Stimulated activated CD4-positive, alpha-beta T cell treated with anti-CD3 and anti-CD28 coated beads, Interleukin-1b, Interleukin-23, amount 100 ng/mL, for 48 hours (primary cell): ENCODE results near the gene MYPN.
"Not testable (repeated sequence)": the region's sequence is repeated elsewhere in the genome, so short reads cannot be mapped to it uniquely, and the experiment has no call there.

ENCODE experiments used
- DNase-seq: peaks from one replicate; pipeline ENCODE4 v3.0.0-alpha.2; 2020

Gene MYPN

GRCh38 chr10:68135922-68136792 is 26.9 kb downstream of the MYPN start:
- DNase-seq, result no peak

DNA sequence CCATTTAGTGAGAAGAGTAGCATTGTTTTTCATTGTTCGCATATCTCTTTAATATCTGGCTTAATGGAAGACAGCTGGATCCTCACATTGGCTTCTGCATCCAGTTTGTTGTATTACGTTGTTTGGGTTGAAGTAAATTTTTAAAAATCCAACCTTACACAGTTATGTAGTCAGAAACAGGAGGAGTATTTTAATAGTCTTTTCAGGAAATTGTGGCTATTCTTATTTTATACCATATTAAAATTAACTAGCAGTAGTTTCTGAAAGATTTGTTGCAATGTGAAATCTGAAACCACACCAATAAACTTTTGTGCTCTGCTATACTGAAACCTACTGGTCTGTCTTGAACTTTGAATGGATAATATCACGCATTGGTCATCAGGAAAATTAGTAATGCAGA is 27.9 kb downstream of the MYPN start:
- no peak for DNase-seq

DNA sequence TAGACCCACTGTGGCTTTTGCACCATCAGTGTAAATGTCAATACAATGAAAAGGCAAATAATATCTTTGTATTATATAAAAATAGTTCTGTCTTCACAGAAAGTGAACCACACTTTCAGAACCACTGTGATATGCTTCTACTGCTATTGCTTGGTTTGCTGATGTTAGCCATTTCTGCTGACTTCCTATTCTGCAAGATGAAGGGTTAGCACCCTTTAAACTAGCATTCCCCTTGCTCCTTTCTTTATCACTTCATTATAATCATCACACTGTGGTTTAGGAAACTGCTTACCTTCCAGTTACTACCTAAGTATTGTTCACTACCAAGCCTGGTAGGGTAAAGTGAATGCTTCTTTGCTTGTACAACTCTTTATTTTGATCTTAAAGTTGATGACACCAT is 29.2 kb downstream of the MYPN start:
- DNase-seq, result no peak

GRCh38 chr10:68139448-68140272 is 30.4 kb downstream of the MYPN start:
- DNase-seq, result no peak

- no peak for DNase-seq
These were observed 33.5 kb downstream of the MYPN start for GRCh38 chr10:68142761-68143160.

DNA sequence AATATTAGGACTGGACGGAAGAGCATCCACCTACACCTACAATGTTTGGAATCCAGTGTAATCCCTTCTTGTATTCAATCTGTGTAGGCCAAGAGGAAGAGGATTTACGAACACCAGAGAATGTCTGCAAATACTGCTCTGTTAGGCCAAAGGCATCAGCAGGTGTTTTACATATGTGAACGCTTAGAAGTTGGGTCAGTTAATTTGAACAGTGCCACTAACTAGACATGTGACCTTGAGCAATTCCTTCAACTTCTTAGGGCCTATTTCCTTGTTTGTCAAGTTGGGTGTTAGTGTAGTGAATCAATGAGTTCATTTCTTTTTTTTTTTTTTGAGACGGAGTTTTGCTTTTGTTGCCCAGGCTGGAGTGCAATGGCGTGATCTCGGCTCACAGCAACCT is 35.4 kb downstream of the MYPN start:
- no peak for DNase-seq

- no peak for DNase-seq
These were observed 36.4 kb downstream of the MYPN start for GRCh38 chr10:68145705-68146104.

DNA sequence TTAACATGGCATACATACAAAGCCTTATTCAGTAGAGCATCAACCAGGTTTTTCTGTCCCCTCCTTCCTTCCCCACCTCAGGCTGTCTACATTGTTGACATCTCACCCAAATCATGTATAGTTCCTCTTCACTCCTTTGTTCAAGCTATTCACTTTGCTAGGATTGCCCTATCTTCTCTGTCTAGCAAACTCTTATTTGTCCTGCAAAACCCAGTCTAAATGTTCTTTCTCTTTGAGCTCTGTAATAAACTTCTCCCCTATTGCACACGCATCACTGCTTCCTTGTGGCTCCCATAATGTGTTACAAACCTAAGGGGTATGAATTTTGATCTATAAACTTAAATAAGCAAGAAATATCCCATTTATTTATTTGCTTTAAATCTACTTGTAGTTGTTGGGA is 36.8 kb downstream of the MYPN start:
- no peak for DNase-seq

DNA sequence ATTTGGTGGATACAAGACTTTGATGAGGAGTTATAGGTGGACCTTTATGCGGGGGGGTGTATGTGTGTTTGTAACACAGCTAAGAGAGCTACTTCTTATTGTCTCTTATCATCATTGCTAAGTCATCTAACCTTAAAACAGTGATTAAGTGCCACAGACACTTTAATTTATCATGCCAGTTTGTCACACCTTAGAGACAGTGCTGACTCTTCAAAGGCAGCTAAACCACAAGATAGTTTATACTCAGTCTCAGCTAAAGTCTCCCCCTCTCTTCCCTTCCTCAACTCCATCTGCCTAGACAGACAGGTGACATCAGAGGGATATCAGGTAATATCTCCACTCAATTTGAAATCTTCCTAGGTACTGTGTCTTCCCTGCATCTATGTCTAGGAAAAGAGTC is 42.2 kb downstream of the MYPN start:
- no peak for DNase-seq

DNA sequence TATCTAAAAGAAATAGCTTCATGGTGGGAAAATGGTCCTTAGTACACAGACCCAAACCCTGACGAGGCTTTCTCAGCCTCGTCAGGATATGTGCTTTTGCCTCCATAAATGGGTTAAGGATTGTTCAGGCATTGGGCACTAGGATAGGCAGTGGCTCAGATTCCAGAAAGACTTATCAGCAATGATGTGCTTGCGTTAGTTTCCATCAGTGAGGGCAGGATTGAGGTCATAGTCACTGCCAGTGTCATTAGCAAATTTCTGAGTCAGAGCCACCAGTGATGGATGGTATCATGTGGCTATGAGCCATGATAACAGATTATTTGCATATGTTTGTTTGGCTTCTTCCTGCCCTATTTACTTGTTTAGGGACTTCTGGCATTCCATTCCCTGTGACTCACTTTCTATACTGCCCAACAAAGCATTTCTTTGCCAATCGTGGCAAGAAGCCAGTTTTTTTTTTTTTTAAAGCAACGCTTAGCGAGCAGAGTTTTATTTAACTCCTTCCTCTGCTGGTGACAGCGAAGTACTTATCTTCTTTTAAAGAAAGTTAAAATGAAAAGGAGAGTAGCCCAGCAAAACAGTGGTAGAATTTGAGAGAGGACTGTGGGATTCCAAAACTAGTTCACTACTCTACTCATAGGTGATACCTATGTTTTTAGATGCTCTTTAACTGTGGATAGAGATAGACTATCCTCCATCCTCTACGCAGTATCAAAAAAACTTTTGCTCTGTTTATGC is 44.4 kb downstream of the MYPN start:
- DNase-seq, result peak; percentile 11

DNA sequence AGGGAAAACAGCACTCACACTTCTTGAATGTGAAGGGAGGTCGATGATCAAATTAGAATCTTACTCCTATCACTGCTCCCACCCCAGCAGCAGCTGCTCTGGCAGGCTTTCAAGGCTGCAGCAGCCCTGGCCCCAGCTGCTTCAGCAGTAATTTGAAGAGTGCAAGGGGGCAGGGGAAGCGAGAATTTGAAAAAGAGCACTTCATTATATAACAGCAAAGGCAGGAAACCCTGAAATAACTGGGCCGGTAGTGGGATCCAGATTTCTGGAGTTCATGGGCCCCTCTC is 44.9 kb downstream of the MYPN start:
- no peak for DNase-seq

DNA sequence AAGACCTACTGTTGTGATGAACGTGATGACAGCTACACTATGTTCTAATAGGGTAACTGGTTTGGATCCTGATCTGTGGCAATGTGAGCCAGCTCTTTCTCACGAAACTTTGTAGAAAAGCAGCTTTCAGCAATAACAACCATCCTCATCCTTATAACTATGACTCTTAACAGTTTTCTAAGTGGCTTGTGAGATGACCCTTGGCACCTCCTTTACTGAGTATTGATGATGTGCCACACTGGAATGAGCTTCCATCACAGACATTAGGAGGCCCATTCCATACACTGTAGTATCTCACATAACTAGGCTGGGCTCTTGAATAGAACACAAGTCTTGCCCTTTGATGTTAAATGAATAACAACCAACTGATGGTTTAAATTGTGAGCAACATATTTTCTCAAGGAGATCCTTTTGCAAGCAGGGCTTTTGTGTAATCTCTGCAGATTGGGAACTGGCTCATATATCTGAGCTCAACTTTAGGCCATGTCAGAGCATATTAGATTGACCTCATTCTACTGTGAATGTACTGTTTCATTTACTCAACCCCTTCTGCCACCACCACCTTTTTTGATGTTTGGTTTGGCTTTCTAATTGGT is 46.4 kb downstream of the MYPN start:
- DNase-seq, result no peak

DNA sequence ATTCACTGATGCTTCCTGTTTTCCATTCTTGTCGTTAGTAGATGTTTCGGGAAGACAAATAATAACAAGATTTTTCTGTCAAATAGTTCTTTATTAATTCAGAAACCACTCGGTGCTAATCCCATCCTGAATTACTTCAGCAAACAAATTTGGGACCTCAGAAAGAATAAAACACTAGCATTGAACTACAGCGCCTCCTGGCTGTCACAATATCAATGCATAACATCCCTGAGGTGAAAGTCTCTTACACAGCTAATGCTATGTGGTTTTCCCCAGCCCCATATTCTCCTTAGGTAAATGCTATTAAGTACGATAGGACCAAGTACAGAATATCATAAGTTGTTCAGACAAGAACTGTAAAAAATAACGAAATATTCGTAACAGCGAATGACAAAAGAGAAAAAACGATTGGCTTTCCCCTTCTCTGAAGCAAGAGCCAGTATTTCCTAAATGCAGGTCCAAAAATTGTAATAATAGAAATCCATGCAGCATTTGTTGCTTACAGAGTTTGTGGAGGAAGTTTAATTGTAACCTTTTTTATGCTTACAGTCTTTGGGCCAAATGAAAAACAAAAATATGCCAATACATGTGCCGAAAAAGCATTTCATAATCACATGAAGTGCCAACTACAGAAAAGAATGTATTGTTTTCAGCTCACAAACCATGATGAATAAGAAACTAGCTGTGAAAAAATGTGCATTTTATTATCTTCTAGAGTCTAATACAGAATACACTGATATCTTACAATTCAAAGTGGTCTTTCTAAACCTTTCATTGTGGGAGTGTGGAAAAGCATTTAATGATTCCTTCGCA is 47.3 kb downstream of the MYPN start:
- peak; percentile 36 for DNase-seq

- not testable (repeated sequence) for DNase-seq
These were observed 48.2 kb downstream of the MYPN start for GRCh38 chr10:68157522-68157921.

DNA sequence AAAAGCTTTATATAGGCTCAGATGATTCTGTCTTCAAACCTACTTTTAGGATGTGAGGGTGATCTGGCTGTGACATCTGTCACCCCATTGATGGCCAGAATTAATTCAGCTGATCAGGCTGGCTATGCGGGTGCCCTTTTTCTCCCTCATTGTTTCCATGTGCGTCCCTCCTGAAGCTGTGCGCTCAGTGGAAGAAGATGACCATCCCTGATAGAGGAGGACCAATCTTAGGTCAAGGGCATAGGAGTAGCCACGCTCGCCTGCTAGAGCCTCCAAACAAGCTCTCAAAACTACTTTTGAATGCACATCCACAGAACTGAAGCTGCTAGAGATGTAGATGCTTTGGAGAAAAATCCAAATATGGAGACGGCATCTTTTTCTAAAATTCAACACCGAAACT is 48.7 kb downstream of the MYPN start:
- no peak for DNase-seq

- no peak for DNase-seq
These were observed 54.4 kb downstream of the MYPN start for GRCh38 chr10:68163735-68164134.

- DNase-seq, result no peak
These were observed 56.4 kb downstream of the MYPN start for GRCh38 chr10:68165643-68166042.

- DNase-seq, result no peak
These were observed 57.7 kb downstream of the MYPN start for GRCh38 chr10:68166871-68167585.

GRCh38 chr10:68167586-68168189 is 58.4 kb downstream of the MYPN start:
- DNase-seq, result no peak

DNA sequence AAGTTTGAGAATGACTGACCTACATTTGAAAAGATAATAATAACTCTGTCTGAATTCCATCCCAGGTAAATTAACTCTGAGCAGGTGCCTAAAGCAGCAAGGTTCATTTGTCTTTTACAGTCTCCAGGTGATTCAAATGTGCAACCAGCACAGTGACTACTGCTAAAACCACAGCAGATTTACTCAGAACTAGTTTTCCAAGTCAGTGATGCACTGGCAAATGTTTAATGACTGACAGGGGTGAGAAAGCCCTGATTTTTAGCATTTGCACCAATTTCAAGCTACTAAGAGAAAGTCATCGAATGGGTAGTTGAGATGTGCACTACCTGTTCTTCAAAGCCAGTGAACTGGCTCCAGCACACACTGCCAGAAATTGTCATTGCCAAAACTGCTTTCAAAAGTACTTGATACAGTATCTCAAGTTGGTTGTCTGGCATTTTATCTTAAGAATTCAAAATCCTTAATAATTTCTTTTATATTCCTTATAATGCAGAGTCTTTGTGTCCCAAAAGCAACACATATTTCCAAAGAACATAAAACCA is 62.3 kb downstream of the MYPN start:
- no peak for DNase-seq

DNA sequence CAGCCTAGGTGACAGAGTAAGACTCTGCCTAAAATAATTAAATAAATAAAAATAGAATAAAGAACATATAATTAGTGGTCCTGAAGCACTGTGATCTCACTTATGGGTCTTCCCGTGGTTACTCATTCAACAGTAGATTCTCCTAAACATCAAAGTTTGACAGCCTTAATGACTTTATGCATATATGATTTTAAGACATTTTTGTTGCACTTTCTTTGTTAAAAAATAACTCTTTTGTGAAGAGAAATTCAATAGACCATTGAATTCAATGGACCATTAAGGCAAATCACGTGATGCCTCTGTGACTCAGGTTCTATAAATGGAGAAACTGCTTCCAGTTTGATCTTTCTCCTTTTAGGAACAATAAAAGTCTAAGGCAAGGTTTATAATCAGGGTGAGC is 63.0 kb downstream of the MYPN start:
- no peak for DNase-seq
